Brain microvascular endothelial cell (primary cell): ENCODE measurements around the gene USH1C.

ENCODE experiments used
- DNase-seq: peaks from one replicate; pipeline ENCODE4 v3.0.0-alpha.2; 2020
- H3K27ac ChIP-seq: fragments of 250-450 bp; sonication (Bioruptor Pico); 2 replicates; pipeline ENCODE4 v1.5.1; 2020; ENCODE audit warnings: mild to moderate bottlenecking, moderate library complexity
- H3K27me3 ChIP-seq: fragments of 250-450 bp; sonication (Bioruptor Pico); replicated peaks from 2 replicates; pipeline ENCODE4 v1.5.1; 2020; ENCODE audit warnings: mild to moderate bottlenecking
- H3K36me3 ChIP-seq: fragments of 250-450 bp; sonication (Bioruptor Pico); replicated peaks from 2 replicates; pipeline ENCODE4 v1.5.1; 2020; ENCODE audit warnings: mild to moderate bottlenecking
- H3K4me3 ChIP-seq: 2 replicates; pipeline ENCODE4 v1.5.1; 2011; ENCODE audit warnings: low read depth, mild to moderate bottlenecking, control low read depth, low read length, moderate library complexity
- CTCF ChIP-seq: IDR thresholded peaks from 2 replicates; pipeline ENCODE4 v1.5.1; 2011; ENCODE audit warnings: low read depth, mild to moderate bottlenecking, moderate library complexity, low read length, control low read depth, inconsistent platforms; ENCODE audit errors: missing control alignments
- in situ Hi-C: cut with HindIII; loops from 2 replicates; pipeline ENCODE4 v1.10.0; 2017; ENCODE audit warnings: low sequenced_read_pairs, low pct_ligation_motif_present

Gene USH1C

GRCh38 chr11:17553249-17553546 lies 9.0 kb upstream of the USH1C start:
- Histone ChIP-seq H3K4me3 (no peak overlapping the region), H3K27me3 (no peaks in the 10 kb centered on the region), H3K27ac (no peak overlapping the region), H3K36me3 (no peaks in the 10 kb centered on the region)
- no peak for TF ChIP-seq CTCF
- in situ Hi-C loops = no loop called here
- DNase-seq = no peak

GRCh38 chr11:17552392-17553248 lies 8.4 kb upstream of the USH1C start:
- no peaks in the 10 kb centered on the region for H3K27me3 ChIP-seq

GRCh38 chr11:17552041-17552355 lies 7.8 kb upstream of the USH1C start:
- H3K27ac ChIP-seq = no peak overlapping the region
- H3K4me3 ChIP-seq = no peak overlapping the region
- peaks cover 5% of the 10 kb centered on the region for H3K27me3 ChIP-seq
- no peaks in the 10 kb centered on the region for H3K36me3 ChIP-seq
- in situ Hi-C loops = no loop called here
- no peak for TF ChIP-seq CTCF
- no peak for DNase-seq

More at GRCh38 chr11:17552392-17553248, 8.4 kb upstream of the USH1C start:
- no peak overlapping the region for H3K4me3 ChIP-seq
- in situ Hi-C loops = no loop called here
- TF ChIP-seq CTCF = no peak
- H3K27ac ChIP-seq = no peak overlapping the region
- no peak for DNase-seq
- no peaks in the 10 kb centered on the region for H3K36me3 ChIP-seq

- Histone ChIP-seq H3K36me3 (no peaks in the 10 kb centered on the region), H3K4me3 (no peak overlapping the region), H3K27me3 (peaks cover 5% of the 10 kb centered on the region), H3K27ac (no peak overlapping the region)
- in situ Hi-C loops = no loop called here
- no peak for TF ChIP-seq CTCF
- DNase-seq = no peak
Measured at GRCh38 chr11:17551347-17552040, 7.3 kb upstream of the USH1C start.

- no peak overlapping the region for H3K27ac ChIP-seq
Measured at GRCh38 chr11:17550450-17551346, 6.5 kb upstream of the USH1C start.

More at GRCh38 chr11:17550450-17551346, 6.5 kb upstream of the USH1C start:
- in situ Hi-C loops = no loop called here
- Histone ChIP-seq H3K4me3 (no peak overlapping the region), H3K27me3 (peaks cover 5% of the 10 kb centered on the region), H3K36me3 (no peaks in the 10 kb centered on the region)
- TF ChIP-seq CTCF = no peak
- no peak for DNase-seq
